T1000 (cell line): Measurements from ENCODE around the gene GRK6.

Source experiments
- DNase-seq: peaks from one replicate; lab custom pipeline; 2025; ENCODE audit warnings: mixed read lengths; lab: John Stamatoyannopoulos, UW

The GRK6 gene

GRCh38 chr5:177426566-177427210 lies at the start of gene GRK6:
GRK6 (plus strand) TSS chr5:177426676; CDS start chr5:177426846, 170 bp downstream.
- DNase-seq, result no peak

- no peak for DNase-seq
Observed at GRCh38 chr5:177377851-177378776, 48.4 kb upstream of the GRK6 start.

- no peak for DNase-seq
Observed at GRCh38 chr5:177378884-177379883, 47.3 kb upstream of the GRK6 start.

DNA sequence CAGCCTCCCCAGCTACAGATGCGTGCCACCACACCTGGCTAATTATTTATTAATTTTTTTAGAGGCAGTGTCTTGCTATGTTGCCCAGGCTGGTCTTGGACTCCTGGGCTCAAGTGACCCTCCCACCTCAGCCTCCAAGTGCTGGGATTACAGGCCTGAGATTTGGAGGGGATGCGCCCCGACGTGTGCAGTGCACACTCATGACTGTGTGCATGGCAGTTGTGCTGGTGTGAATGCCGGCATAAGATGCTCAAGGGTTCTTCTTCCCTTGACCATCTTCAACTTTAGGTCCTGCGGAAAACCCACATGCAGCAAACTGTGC lies 45.7 kb upstream of the GRK6 start:
- no peak for DNase-seq

- no peak for DNase-seq
Observed at GRCh38 chr5:177382423-177383029, 44.0 kb upstream of the GRK6 start.

GRCh38 chr5:177383181-177383580 lies 43.3 kb upstream of the GRK6 start:
- no peak for DNase-seq

DNA sequence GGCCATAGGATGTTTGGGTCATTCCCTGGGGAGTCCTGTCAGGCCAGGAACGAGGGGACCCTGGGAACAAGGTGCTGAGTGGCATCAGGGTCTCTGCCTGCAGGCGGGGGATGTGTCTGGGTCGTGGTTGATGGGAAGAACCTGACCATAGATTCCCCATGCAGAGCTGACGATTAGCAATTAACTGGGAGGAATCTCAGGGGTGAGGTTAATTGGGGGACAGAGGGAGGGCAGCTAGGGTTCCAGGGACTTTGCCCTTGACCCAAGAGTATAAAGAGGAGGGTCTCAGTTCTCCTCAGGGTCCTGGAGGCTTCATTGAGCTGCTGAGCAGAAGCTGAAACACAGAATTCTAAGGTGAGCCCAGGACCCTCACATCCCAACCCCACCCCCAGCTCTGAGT lies 42.3 kb upstream of the GRK6 start, which contains the start of gene SLC34A1:
Gene SLC34A1, plus strand, starts transcription at position 301 of the 400 bp plus-strand sequence. CDS start 1,308 bp downstream, outside the sequence.
- DNase-seq, result no peak

- DNase-seq, result no peak
Observed at GRCh38 chr5:177385720-177386119, 40.8 kb upstream of the GRK6 start.

GRCh38 chr5:177386542-177386941 lies 39.9 kb upstream of the GRK6 start:
- no peak for DNase-seq

DNA sequence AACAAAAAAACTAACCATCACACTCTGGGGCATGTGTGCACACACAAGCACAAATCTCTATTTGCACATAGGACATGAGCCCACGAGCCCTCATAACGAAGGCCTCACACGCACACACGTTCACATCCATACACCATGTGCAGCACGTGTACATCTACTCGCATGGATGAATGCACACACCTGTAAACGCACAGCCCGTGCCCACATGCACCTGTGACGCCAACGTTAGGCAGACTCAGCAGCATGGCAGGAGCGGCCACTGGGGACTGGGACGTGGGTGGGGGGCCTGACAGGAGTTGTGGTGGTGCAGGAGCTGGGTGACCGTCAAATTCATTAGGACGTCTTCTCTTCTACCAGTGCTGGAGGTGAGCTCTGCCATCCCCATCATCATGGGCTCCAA lies 39.1 kb upstream of the GRK6 start:
- no peak for DNase-seq

DNA sequence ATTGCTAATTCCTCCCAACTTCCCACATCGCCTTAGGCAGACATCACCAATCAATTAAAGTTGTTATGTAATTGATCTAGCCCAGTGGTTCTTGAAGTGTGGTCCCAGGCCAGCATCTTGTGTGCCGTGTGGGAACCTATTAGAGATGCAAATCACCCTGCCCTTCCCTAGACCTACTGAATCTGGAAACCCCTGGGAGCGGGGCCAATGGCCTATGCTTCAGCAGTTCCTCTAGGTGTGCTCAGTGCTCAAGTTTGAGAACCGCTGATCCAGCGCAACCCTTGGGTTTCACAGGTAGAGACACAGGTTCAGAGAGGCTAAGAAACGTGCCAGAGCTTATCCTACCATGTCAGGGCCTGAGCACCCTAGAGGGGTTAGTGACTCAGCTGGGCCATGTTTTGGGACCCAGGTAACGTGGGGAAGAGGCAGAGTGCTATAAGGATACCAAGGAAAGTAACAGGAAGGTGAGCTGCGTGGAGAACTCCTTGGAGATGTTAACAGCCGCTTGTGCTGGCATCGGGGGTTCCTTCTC lies 37.9 kb upstream of the GRK6 start:
- DNase-seq, result no peak

DNA sequence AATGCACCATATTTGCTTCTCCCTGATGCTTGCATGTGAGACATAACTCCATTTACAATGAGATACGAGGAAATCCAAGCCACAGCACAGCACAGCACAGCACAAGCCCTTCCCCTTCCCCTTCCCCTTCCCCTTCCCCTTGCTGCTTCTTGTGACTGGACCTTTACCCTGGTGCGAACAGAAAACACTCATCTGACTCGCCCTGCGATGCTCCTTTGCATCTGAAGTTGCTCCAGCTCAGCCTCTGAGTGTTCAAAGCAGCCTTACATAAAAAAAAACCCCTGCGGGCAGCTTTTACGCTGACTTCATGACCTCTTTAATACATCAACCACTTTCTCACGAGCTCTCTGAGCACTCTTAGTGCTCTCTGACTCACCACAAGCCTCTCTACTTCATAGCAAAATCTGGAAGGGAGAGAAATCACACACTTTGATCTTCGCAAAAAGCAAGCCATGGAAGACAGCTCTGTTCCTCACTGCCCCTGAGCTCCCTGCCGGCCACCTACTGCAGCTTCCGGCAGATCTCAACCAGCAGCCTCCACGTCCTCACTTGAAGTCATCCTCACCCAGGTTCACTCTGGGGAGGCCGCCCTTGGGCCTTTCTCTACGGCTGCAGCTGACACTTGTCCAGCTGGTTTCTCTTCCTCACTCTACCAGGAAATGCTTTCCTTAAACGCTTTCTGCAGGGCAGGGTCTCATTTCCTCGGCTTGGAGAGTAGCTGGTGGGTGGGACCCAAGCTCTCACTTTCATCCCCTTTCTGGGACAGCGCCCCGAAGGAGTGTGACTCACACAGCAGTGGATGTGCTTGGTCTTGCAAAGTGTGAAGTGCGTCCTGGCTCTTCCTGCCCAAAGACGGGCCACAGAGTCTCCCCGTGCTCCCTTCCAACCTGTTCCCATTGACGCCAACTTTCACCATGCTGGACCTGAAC lies 37.0 kb upstream of the GRK6 start:
- DNase-seq, result peak; percentile 64

GRCh38 chr5:177390363-177391300 lies 35.8 kb upstream of the GRK6 start:
- DNase-seq, result peak; percentile 66

GRCh38 chr5:177392765-177393164 lies 33.7 kb upstream of the GRK6 start:
- DNase-seq, result no peak

DNA sequence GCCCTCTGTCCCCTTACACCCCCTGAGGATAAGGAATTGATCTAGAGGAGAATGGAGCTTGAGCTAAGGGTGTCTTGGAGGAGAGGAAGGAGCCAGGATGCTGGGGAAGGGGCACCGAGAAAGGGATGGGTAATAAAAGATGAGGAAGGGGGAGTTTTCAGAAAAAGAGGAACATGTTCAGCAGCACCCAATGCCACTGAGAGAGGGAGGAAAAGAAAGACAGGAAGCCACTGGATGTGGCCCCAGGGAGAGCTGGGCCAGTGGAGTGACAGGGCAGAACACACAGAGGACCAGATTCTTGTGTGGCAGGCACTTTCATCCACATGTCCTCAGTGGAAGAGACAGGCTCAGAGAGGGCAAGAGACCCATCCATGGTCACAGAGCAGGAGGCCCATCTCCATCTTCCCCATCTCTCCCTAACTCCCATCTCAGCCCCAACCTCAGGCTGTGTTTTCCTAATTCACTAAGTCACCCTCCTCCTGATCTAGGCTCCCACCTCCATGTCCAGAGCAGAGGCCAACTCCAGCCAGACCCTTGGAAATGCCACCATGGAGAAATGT lies 33.2 kb upstream of the GRK6 start:
- no peak for DNase-seq

DNA sequence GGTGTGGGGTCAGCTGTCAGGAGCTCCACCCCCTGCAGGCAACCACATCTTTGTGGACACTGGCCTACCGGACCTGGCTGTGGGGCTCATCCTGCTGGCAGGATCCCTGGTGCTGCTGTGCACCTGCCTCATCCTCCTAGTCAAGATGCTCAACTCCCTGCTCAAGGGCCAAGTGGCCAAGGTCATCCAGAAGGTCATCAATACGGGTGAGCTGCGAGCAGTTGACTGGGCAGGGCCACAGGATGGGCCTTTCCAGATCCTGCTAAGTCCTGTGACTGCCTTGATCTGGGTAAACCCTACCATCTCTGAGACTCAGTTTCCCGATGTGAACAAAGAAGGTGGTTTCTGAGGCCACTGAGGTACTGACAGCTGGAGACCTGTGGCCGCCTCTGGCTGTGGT lies 32.5 kb upstream of the GRK6 start:
- DNase-seq, result no peak

DNA sequence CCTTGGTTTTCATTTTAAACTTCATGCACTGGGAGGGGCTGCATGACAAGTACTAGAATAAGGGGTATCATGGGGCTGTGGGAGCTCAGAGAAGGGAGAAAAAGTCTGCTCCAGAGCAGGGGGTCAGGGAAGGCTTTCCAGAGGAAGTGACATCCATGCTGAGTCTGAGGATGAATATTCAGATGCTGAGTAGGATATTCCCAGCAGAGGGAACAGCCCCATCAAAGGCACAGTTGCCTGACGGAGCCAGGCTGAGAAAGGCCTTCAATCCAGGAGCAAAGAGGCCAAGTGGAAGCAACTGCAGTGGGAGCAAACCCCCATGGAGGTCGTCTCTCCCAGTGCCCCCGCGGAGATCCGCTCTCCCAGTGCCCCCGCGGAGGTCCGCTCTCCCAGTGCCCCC lies 30.4 kb upstream of the GRK6 start:
- DNase-seq, result no peak

GRCh38 chr5:177396807-177397206 lies 29.7 kb upstream of the GRK6 start:
- no peak for DNase-seq

DNA sequence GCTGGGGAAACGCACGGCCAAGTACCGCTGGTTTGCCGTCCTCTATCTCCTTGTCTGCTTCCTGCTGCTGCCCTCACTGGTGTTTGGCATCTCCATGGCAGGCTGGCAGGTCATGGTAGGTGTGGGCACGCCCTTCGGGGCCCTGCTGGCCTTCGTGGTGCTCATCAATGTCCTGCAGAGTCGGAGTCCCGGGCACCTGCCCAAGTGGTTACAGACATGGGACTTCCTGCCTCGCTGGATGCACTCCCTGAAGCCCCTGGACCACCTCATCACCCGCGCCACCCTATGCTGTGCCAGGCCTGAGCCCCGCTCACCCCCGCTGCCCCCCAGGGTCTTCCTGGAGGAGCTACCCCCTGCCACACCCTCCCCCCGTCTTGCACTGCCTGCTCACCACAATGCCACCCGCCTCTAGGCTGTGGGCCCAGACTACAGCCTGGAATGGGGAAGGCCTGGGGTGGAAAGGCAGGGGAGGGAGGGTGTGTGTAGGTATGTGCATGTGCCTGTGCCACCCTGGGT lies 28.5 kb upstream of the GRK6 start:
- no peak for DNase-seq
